ENCODE data around the gene HSPBAP1. TPM values are rescaled to one million over a fixed set of nuclear protein-coding genes. Genes with fewer than 3 reads are reported as not detected.
A peak's percentile ranks its signal among the peaks of the same experiment; 100 is the strongest.

The HSPBAP1 gene
- total RNA-seq, 1 experiment from 2014 or later, result 8.7 TPM

DNA sequence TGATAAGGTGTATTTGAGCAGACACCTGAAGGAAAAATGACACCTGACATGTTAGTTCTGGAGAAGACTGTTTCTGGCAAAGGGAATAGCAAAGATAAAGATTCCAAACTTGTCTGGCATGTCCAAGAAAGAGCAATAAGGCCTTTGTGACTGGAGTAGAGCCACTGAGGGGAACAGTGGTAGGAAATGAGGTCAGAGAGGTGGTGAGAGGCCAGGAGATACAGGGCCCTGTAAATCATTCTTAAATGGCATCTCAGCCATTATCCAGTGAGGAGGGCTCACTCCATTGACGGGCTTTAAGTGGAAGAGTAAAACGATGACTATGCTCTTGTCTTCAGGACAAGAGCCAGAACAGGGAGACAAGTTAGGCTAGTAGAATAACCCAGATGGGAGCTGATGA lies 5.7 kb upstream of the HSPBAP1 start:
- Histone ChIP-seq H3K27me3 (replicated peaks; ENCODE audit: insufficient read depth, low read depth, low read length, poor library complexity) (no peaks in the 10 kb centered on the region), H3K36me3 (ENCODE audit: insufficient read depth, low read length, poor library complexity, severe bottlenecking) (no peaks in the 10 kb centered on the region), H3K27ac (ENCODE audit: low read depth, low read length, poor library complexity, severe bottlenecking) (no peak overlapping the region), H3K4me1 (ENCODE audit: insufficient read depth, low read length, poor library complexity, severe bottlenecking) (peaks cover 3% of the 10 kb centered on the region), H3K4me3 (ENCODE audit: low read depth, low read length, poor library complexity, severe bottlenecking) (no peak overlapping the region), H3K9me3 (ENCODE audit: low read depth, low read length, poor library complexity, severe bottlenecking) (no peaks in the 10 kb centered on the region)
- BruUV-seq (replicated peaks), result no TSS peak
- ChIA-PET POLR2A (ENCODE audit: low non-redundant PET) (no interaction called here), CTCF (no interaction called here)
- no peak for DNase-seq (ENCODE audit: low spot score)
- intact Hi-C loops (cut with micrococcal nuclease; ENCODE audit: unreplicated experiment), result no loop called here
- TF ChIP-seq EZH2 (IDR thresholded peaks at IDR 0.05; ENCODE audit: borderline replicate concordance, low read depth, low read length, poor library complexity, severe bottlenecking) (no peak), CTCF (conservative IDR thresholded peaks at IDR 0.05; ENCODE audit: low read depth, low read length) (no peak)

DNA sequence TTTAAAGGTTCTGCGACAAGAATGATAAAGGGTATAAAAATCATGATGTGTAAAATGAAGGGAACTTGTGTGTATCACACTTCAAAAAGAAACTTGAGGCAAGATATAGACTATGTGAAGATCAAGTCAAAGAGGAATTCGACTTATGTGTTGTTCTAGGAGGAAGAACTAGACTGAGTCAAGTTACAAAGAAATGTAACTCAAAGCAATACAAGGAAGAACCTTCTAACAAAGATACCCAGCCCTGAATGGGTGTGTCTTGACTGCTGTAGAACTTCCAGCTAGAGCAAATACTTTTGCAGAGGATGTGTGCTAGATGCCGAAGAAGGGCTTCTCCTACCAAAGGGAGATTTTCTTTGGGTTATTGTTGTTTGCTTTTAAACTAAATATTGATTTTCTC lies 3.7 kb upstream of the HSPBAP1 start:
- H3K9me3 ChIP-seq (ENCODE audit: low read depth, low read length, poor library complexity, severe bottlenecking), result no peaks in the 10 kb centered on the region
- TF ChIP-seq CTCF (conservative IDR thresholded peaks at IDR 0.05; ENCODE audit: low read depth, low read length) (no peak), EZH2 (IDR thresholded peaks at IDR 0.05; ENCODE audit: borderline replicate concordance, low read depth, low read length, poor library complexity, severe bottlenecking) (no peak)
- BruUV-seq (replicated peaks), result no TSS peak
- intact Hi-C loops (cut with micrococcal nuclease; ENCODE audit: unreplicated experiment), result no loop called here
- POLR2A ChIA-PET (ENCODE audit: low non-redundant PET), result no interaction called here
- no peaks in the 10 kb centered on the region for H3K27me3 ChIP-seq (replicated peaks; ENCODE audit: insufficient read depth, low read depth, low read length, poor library complexity)
- no peak overlapping the region for H3K27ac ChIP-seq (ENCODE audit: low read depth, low read length, poor library complexity, severe bottlenecking)
- CTCF ChIA-PET, result no interaction called here
- H3K4me3 ChIP-seq (ENCODE audit: low read depth, low read length, poor library complexity, severe bottlenecking), result no peak overlapping the region
- peaks cover 6% of the 10 kb centered on the region for H3K4me1 ChIP-seq (ENCODE audit: insufficient read depth, low read length, poor library complexity, severe bottlenecking)
- H3K36me3 ChIP-seq (ENCODE audit: insufficient read depth, low read length, poor library complexity, severe bottlenecking), result no peaks in the 10 kb centered on the region
- no peak for DNase-seq (ENCODE audit: low spot score)

- TF ChIP-seq EZH2 (IDR thresholded peaks at IDR 0.05; ENCODE audit: borderline replicate concordance, low read depth, low read length, poor library complexity, severe bottlenecking) (no peak), CTCF (conservative IDR thresholded peaks at IDR 0.05; ENCODE audit: low read depth, low read length) (no peak)
- peak overlapping the region; percentile 86 for H3K4me3 ChIP-seq (ENCODE audit: low read depth, low read length, poor library complexity, severe bottlenecking)
- peak overlapping the region; percentile 78 for H3K27ac ChIP-seq (ENCODE audit: low read depth, low read length, poor library complexity, severe bottlenecking)
- no peaks in the 10 kb centered on the region for H3K27me3 ChIP-seq (replicated peaks; ENCODE audit: insufficient read depth, low read depth, low read length, poor library complexity)
- BruUV-seq (replicated peaks), result TSS peak; percentile 59
- DNase-seq (ENCODE audit: low spot score), result no peak
- intact Hi-C loops (cut with micrococcal nuclease; ENCODE audit: unreplicated experiment), result no loop called here
- H3K4me1 ChIP-seq (ENCODE audit: insufficient read depth, low read length, poor library complexity, severe bottlenecking), result peaks cover 6% of the 10 kb centered on the region
- ChIA-PET POLR2A (ENCODE audit: low non-redundant PET) (no interaction called here), CTCF (no interaction called here)
- no peaks in the 10 kb centered on the region for H3K36me3 ChIP-seq (ENCODE audit: insufficient read depth, low read length, poor library complexity, severe bottlenecking)
- no peaks in the 10 kb centered on the region for H3K9me3 ChIP-seq (ENCODE audit: low read depth, low read length, poor library complexity, severe bottlenecking)
These were observed 2.1 kb upstream of the HSPBAP1 start for GRCh38 chr3:122795674-122796195.
